Left lung (tissue), 14 donors: ENCODE results near the gene MEPE. TPM values are rescaled to one million over a fixed set of nuclear protein-coding genes. Genes with fewer than 3 reads are reported as not detected.

Experiments used
- ATAC-seq: fragments of 200-7000 bp; cut with Tn5 transposase; one replicate; pipeline ENCODE4 v1.9.1; 2020; ENCODE audit warnings: moderate library complexity
- DNase-seq, 4 donors: peaks; one replicate each; pipeline ENCODE4 v3.0.0-alpha.2; 2013 to 2020
- H3K27ac ChIP-seq, 2 donors: fragments of 200-600 bp; sonication (generic) in 1 of 2; one replicate each; pipeline versions ENCODE4 v1.5.0 to v1.8.0; 2020 to 2021
- H3K27me3 ChIP-seq, 2 donors: fragments of 200-600 bp; sonication (generic) in 1 of 2; one replicate each; pipeline versions ENCODE4 v1.5.0 to v1.8.0; 2020 to 2021
- H3K36me3 ChIP-seq, 2 donors: fragments of 200-600 bp; sonication (generic) in 1 of 2; one replicate each; pipeline versions ENCODE4 v1.5.0 to v1.8.0; 2020 to 2021
- H3K4me1 ChIP-seq, 2 donors: fragments of 200-600 bp; one replicate each; pipeline ENCODE4 v1.8.0; 2021
- H3K4me3 ChIP-seq, 2 donors: fragments of 200-600 bp; sonication (generic) in 1 of 2; one replicate each; pipeline versions ENCODE4 v1.5.0 to v1.8.0; 2020 to 2021; ENCODE audit warnings: mild to moderate bottlenecking in 1 of 2
- H3K9me3 ChIP-seq, 2 donors: fragments of 200-600 bp; sonication (generic) in 1 of 2; one replicate each; pipeline versions ENCODE4 v1.5.0 to v1.8.0; 2020 to 2021
- intact Hi-C, 2 donors: fragments of 100-400 bp; cut with DNase I; formaldehyde crosslinking; loops; one replicate each; pipeline versions ENCODE4 v1.11.2 to v1.14.2; 2022
- long read RNA-seq, 12 donors: library from polyadenylated mRNA in 2 of 12; unstranded in 2 of 12; transcript quantifications; one replicate each; pipeline ENCODE4 v2.0.0 and lab custom pipeline, GENCODE V29; 2019 to 2026
- polyA plus RNA-seq, 6 donors: library from polyadenylated mRNA; unstranded; fragments of 120-200 nt; gene quantifications; one replicate each; pipeline ENCODE4 v1.2.1, GENCODE V29; 2013; ENCODE audit not compliant: insufficient read length in 6 of 6
- total RNA-seq, 2 donors: library from RNA; stranded (reverse); fragmentation: NEBNext Ultra II Directional; extraction: Animal tissue kit (Norgen Biotek cat#: 25700); gene quantifications; one replicate each; pipeline ENCODE4 v1.2.1, GENCODE V29; 2021
- TF ChIP-seq, protein P1 (sequence below), 2 donors: fragments of 200-600 bp; sonication (generic) in 1 of 2; IDR thresholded peaks; one replicate each; pipeline versions ENCODE4 v1.5.0 to v1.8.0; 2021; ENCODE audit warnings: antibody characterized with exemption in 2 of 2
- donor health status: DM: no; HTN: yes; CAD: no.
- donor health status: DM: no; HTN: no; CAD: no.

Gene MEPE
- not detected for total RNA-seq
- polyA plus RNA-seq: under 1 TPM; 0.37 to 0.88 (median 0.66) TPM
- long read RNA-seq, donor 1: 0 reads
- long read RNA-seq, donor 2: 0 reads
- long read RNA-seq, donor 3: 0 reads
- long read RNA-seq, donor 4: 0 reads
- long read RNA-seq, donor 5: 0 reads
- long read RNA-seq, donor 6: 0 reads
- long read RNA-seq, donor 7: 0 reads
- long read RNA-seq, donor 8: 0 reads
- long read RNA-seq, donor 9: 0 reads
- long read RNA-seq, donor 10: 0 reads
- long read RNA-seq, donor 11: 0 reads
- long read RNA-seq, donor 12: 0 reads

- TF ChIP-seq, protein P1, sequence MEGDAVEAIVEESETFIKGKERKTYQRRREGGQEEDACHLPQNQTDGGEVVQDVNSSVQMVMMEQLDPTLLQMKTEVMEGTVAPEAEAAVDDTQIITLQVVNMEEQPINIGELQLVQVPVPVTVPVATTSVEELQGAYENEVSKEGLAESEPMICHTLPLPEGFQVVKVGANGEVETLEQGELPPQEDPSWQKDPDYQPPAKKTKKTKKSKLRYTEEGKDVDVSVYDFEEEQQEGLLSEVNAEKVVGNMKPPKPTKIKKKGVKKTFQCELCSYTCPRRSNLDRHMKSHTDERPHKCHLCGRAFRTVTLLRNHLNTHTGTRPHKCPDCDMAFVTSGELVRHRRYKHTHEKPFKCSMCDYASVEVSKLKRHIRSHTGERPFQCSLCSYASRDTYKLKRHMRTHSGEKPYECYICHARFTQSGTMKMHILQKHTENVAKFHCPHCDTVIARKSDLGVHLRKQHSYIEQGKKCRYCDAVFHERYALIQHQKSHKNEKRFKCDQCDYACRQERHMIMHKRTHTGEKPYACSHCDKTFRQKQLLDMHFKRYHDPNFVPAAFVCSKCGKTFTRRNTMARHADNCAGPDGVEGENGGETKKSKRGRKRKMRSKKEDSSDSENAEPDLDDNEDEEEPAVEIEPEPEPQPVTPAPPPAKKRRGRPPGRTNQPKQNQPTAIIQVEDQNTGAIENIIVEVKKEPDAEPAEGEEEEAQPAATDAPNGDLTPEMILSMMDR (IDR thresholded peaks at IDR 0.05): no peak
- Histone ChIP-seq H3K9me3 (no peaks in the 10 kb centered on the region), H3K4me3 (no peak within 1 kb of the TSS), H3K36me3 (no peaks in the 10 kb centered on the region), H3K4me1 (no peaks in the 10 kb centered on the region), H3K27ac (no peak within 1 kb of the TSS), H3K27me3 (no peaks in the 10 kb centered on the region)
- intact Hi-C loops: no loop called here
- DNase-seq (no peak), ATAC-seq (no peak)
Observed at GRCh38 chr4:87832669-87833068, at the start of gene MEPE. Gene MEPE, plus strand, starts transcription at chr4:87832969. Its CDS starts 1,746 bp downstream, at chr4:87834715.

GRCh38 chr4:87783781-87784180, 49.0 kb upstream of the MEPE start:
- H3K27me3 ChIP-seq: no peaks in the 10 kb centered on the region
- no peak overlapping the region for H3K27ac ChIP-seq
- intact Hi-C loops: no loop called here
- no peaks in the 10 kb centered on the region for H3K9me3 ChIP-seq
- DNase-seq: no peak
- no peaks in the 10 kb centered on the region for H3K36me3 ChIP-seq
- no peak for ATAC-seq
- TF ChIP-seq, protein P1 (IDR thresholded peaks at IDR 0.05): no peak
- no peaks in the 10 kb centered on the region for H3K4me1 ChIP-seq
- H3K4me3 ChIP-seq: no peak overlapping the region

DNA sequence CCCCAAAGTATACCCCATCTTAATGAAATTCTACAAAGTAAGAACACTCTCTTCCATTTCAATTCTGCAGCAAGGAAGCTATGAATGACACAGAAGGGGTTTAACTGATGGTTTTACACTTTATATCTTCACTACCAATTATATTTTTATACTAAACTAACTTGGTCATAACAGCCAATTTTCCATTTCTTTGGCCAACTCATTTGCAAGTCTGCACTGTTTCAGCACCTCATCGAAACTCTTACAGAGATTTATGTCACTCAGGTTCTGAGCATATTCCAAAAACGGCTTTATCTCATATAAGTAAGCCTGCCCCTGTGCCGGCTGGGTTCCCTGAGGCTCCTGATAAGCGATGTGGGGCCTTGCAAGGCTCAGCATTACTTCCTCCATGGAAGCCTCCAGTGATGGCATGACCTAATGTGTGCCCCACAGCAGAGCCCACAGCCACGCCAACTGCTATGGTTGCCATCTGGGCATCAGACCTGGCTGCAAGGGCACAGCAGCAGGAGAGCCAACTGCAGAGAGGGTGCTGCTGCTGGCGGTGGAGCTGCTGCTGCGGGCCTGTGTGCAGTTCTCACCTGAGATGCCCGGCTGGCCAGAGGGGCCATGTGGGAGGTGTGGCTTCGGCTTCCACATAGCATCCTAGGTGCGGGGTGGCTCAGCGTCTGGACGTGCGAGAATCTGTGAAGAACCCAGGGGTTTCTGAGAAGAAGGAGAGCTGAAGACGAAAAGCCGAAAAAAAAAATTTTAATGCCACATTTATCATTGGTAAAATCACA, 46.8 kb upstream of the MEPE start:
- Histone ChIP-seq H3K27ac (no peak overlapping the region), H3K4me3 (no peak overlapping the region), H3K27me3 (no peaks in the 10 kb centered on the region), H3K4me1 (no peaks in the 10 kb centered on the region), H3K9me3 (no peaks in the 10 kb centered on the region), H3K36me3 (no peaks in the 10 kb centered on the region)
- TF ChIP-seq, protein P1 (IDR thresholded peaks at IDR 0.05): no peak
- DNase-seq: peak in 1 of 4 donors; percentile 60
- no peak for ATAC-seq
- intact Hi-C loops: no loop called here

DNA sequence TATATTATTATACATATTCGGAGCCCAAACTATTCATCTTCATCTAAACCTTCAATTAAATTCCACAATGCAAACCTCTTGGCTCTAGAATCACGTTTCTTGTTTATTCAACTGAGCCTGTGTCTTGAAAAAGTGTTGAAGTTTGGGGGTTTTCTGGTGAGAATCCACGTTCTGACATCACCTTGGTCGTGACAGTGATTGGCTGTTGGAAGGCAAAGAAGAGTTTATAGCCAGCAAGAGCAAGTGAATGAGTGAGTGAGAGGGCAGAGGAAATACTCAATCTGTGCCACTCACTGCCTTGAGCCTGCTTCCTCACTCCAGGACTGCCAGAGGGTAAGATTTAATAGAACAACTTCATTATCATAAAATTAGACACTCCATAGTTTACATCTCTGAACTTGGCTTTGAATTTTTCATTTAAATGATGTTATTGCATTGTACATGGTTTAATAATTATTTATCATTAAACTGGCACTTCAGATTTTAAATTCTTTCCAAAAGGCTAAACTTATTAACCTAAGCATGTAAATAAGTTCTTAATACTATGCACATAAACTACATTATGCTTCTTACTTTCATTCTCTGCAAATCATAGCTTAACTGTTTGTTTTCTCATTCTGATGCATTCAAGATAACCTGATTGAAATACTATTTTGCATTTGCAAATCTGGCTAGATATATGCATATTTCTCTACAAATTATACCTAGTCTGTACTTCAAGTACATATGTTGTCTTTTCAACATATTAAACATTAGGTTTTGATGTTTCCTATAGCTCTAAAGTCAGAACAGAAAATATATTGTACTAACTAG, 33.3 kb upstream of the MEPE start, which contains the start of gene IBSP:
TSS of gene IBSP (plus strand) at position 254 of the 813 bp plus-strand sequence. CDS start 2,808 bp downstream, outside the sequence.
- Histone ChIP-seq H3K27me3 (no peaks in the 10 kb centered on the region), H3K4me3 (no peak within 1 kb of the TSS), H3K4me1 (no peaks in the 10 kb centered on the region), H3K36me3 (no peaks in the 10 kb centered on the region), H3K27ac (no peak within 1 kb of the TSS), H3K9me3 (no peaks in the 10 kb centered on the region)
- ATAC-seq: no peak
- intact Hi-C loops: no loop called here
- TF ChIP-seq, protein P1 (IDR thresholded peaks at IDR 0.05): no peak
- no peak for DNase-seq
